MM.1S (cell line): ENCODE results near the gene AGPAT1.

Source experiments
- DNase-seq: peaks from one replicate; pipeline ENCODE4 v3.0.0-alpha.2; 2015
- H2AFZ ChIP-seq: fragments of 300-600 bp; sonication (generic); 2 replicates; pipeline ENCODE4 v1.6.0; 2016; ENCODE audit warnings: antibody characterized with exemption, low read length
- H3F3A ChIP-seq: fragments of 300-600 bp; sonication (generic); 2 replicates; pipeline ENCODE4 v1.6.1; 2016; ENCODE audit warnings: mild to moderate bottlenecking, antibody characterized with exemption, low read length, moderate library complexity, mixed read lengths; ENCODE audit not compliant: insufficient read depth
- H3K27ac ChIP-seq: fragments of 300-600 bp; sonication (generic); 2 replicates; pipeline ENCODE4 v1.5.1; 2016; ENCODE audit warnings: mild to moderate bottlenecking, low read length
- H3K27me3 ChIP-seq: fragments of 300-600 bp; sonication (generic); replicated peaks from 2 replicates; pipeline ENCODE4 v1.6.0; 2016; ENCODE audit warnings: low read length; ENCODE audit not compliant: insufficient read depth
- H3K36me3 ChIP-seq: fragments of 300-600 bp; sonication (generic); replicated peaks from 2 replicates; pipeline ENCODE4 v1.6.1; 2016; ENCODE audit warnings: mild to moderate bottlenecking, low read length, mixed read lengths; ENCODE audit not compliant: insufficient read depth
- H3K4me1 ChIP-seq: fragments of 300-600 bp; sonication (generic); 2 replicates; pipeline ENCODE4 v1.6.1; 2016; ENCODE audit warnings: low read length, mixed read lengths
- H3K4me2 ChIP-seq: fragments of 300-600 bp; sonication (generic); 2 replicates; pipeline ENCODE4 v1.6.0; 2016; ENCODE audit warnings: low read depth, low read length
- H3K4me3 ChIP-seq: fragments of 300-600 bp; sonication (generic); 2 replicates; pipeline ENCODE4 v1.5.1; 2016; ENCODE audit warnings: low read length, mixed read lengths
- H3K79me2 ChIP-seq: fragments of 300-600 bp; sonication (generic); 2 replicates; pipeline ENCODE4 v1.6.1; 2016; ENCODE audit warnings: mixed run types, low read length, mixed read lengths
- H3K9ac ChIP-seq: fragments of 300-600 bp; sonication (generic); 2 replicates; pipeline ENCODE4 v1.6.1; 2016; ENCODE audit warnings: low read length, mixed read lengths
- H3K9me2 ChIP-seq: fragments of 300-600 bp; sonication (generic); replicated peaks from 2 replicates; pipeline ENCODE4 v1.6.1; 2016; ENCODE audit warnings: mild to moderate bottlenecking, low read length, mixed read lengths; ENCODE audit not compliant: insufficient read depth
- H3K9me3 ChIP-seq: fragments of 300-600 bp; sonication (generic); replicated peaks from 2 replicates; pipeline ENCODE4 v1.6.1; 2016; ENCODE audit warnings: mild to moderate bottlenecking, low read length, mixed read lengths; ENCODE audit not compliant: insufficient read depth
- H4K20me1 ChIP-seq: fragments of 300-600 bp; sonication (generic); 2 replicates; pipeline ENCODE4 v1.6.1; 2016; ENCODE audit warnings: mild to moderate bottlenecking, low read length, moderate library complexity, mixed read lengths; ENCODE audit not compliant: insufficient read depth
- CTCF ChIP-seq: fragments of 300-600 bp; sonication (generic); IDR thresholded peaks from 2 replicates; pipeline ENCODE4 v1.5.1; 2016; ENCODE audit warnings: antibody characterized with exemption, low read length, mixed read lengths
- EZH2 ChIP-seq: fragments of 300-600 bp; sonication (generic); optimal IDR thresholded peaks from 2 replicates; pipeline ENCODE3; 2017; ENCODE audit warnings: low read depth, mild to moderate bottlenecking, antibody characterized with exemption, low read length, mixed read lengths
- EZH2phosphoT487 ChIP-seq: fragments of 300-600 bp; sonication (generic); IDR thresholded peaks from 2 replicates; pipeline ENCODE4 v1.6.1; 2018; ENCODE audit warnings: antibody characterized with exemption, low read length

Gene AGPAT1

GRCh38 chr6:32127717-32128592, 47.9 kb downstream of the AGPAT1 start, which contains the start of gene ATF6B:
Gene ATF6B, minus strand, starts transcription at chr6:32128246. Its CDS starts 39 bp downstream, at chr6:32128207.
- Histone ChIP-seq H3K79me2 (peaks cover 42% of the 10 kb centered on the region), H3K9ac (peak within 1 kb of the TSS; percentile 89), H3K27me3 (no peaks in the 10 kb centered on the region; the same call in 1 of the 2 replicates), H4K20me1 (no peaks in the 10 kb centered on the region), H3K36me3 (no peaks in the 10 kb centered on the region), H3K4me2 (peak within 1 kb of the TSS; percentile 94), H3K27ac (peak within 1 kb of the TSS; percentile 38; the same call in 1 of the 2 replicates), H3F3A (no peaks in the 10 kb centered on the region), H3K9me2 (no peaks in the 10 kb centered on the region), H3K4me3 (peak within 1 kb of the TSS; percentile 94), H2AFZ (peak within 1 kb of the TSS; percentile 71), H3K4me1 (peaks cover 18% of the 10 kb centered on the region), H3K9me3 (no peaks in the 10 kb centered on the region)
- no peak for TF ChIP-seq EZH2
- TF ChIP-seq EZH2phosphoT487: no peak
- TF ChIP-seq CTCF: no peak
- DNase-seq: peak; percentile 100

- no peaks in the 10 kb centered on the region for H3K9me3 ChIP-seq
- H2AFZ ChIP-seq: peak overlapping the region; percentile 71; the same call in 1 of the 2 replicates
- H3K27me3 ChIP-seq: no peaks in the 10 kb centered on the region; the same call in 1 of the 2 replicates
These were observed 48.5 kb downstream of the AGPAT1 start for GRCh38 chr6:32127409-32127716.

GRCh38 chr6:32126880-32127279, 49.0 kb downstream of the AGPAT1 start:
- Histone ChIP-seq H3K79me2 (peaks cover 42% of the 10 kb centered on the region), H3K4me3 (peak overlapping the region; percentile 94), H4K20me1 (no peaks in the 10 kb centered on the region), H3K27ac (no peak overlapping the region), H3K9me2 (no peaks in the 10 kb centered on the region), H3K9me3 (no peaks in the 10 kb centered on the region), H3K9ac (peak overlapping the region; percentile 89; the same call in 1 of the 2 replicates), H3K4me2 (peak overlapping the region; percentile 85), H3K27me3 (no peaks in the 10 kb centered on the region; the same call in 1 of the 2 replicates), H3F3A (no peaks in the 10 kb centered on the region), H3K36me3 (no peaks in the 10 kb centered on the region), H2AFZ (no peak overlapping the region), H3K4me1 (peaks cover 18% of the 10 kb centered on the region)
- TF ChIP-seq EZH2 (no peak), CTCF (no peak), EZH2phosphoT487 (no peak)
- no peak for DNase-seq

More at GRCh38 chr6:32127409-32127716, 48.5 kb downstream of the AGPAT1 start:
- DNase-seq: no peak
- Histone ChIP-seq H3K4me2 (peak overlapping the region; percentile 85), H3K9me2 (no peaks in the 10 kb centered on the region), H3K36me3 (no peaks in the 10 kb centered on the region), H3K4me1 (peaks cover 18% of the 10 kb centered on the region), H3F3A (no peaks in the 10 kb centered on the region), H4K20me1 (no peaks in the 10 kb centered on the region), H3K9ac (peak overlapping the region; percentile 89), H3K4me3 (peak overlapping the region; percentile 94), H3K27ac (no peak overlapping the region), H3K79me2 (peaks cover 42% of the 10 kb centered on the region)
- TF ChIP-seq EZH2phosphoT487: no peak
- TF ChIP-seq CTCF: no peak
- no peak for TF ChIP-seq EZH2
